Lower leg skin (tissue), 3 donors: ENCODE results near the gene RGS13.

Source experiments
- POLR2A ChIP-seq, 2 donors: fragments of 450-650 bp; IDR thresholded peaks; one replicate each; pipeline ENCODE4 v1.6.1; 2016 to 2017; ENCODE audit warnings: antibody characterized with exemption in 2 of 2, mild to moderate bottlenecking in 1 of 2, moderate library complexity in 1 of 2
- TF ChIP-seq, protein P1 (sequence below), 3 donors: fragments of 450-650 bp; IDR thresholded peaks; one replicate each; pipeline ENCODE4 v1.5.1; 2016; ENCODE audit warnings: antibody characterized with exemption in 3 of 3, mild to moderate bottlenecking in 3 of 3, moderate library complexity in 2 of 3

DNA sequence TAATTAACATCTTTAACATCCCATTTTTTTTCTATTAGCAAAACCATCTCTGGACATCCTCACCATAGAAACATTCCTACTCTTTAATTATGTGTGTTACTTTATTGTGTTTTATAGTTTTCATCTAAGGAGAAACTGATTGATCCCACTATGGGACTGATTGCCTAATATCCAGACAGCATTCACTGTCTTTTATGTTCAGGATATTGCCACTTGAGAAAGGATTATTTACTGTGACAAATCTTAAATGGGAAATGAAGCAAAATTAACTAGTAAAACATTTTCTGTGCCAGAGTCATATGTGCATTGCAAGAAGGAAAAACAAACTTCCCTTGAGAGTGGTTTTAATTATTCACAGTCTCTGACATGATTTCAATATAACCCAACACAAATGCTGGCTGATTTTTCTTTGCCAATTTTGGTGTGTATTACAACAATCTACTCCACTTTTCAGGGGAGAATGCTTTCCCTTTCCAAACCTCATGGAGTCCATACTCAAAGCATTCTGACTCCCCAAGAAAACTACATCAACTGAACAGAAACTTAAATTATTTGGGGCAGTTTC is 15.8 kb upstream of the RGS13 start:
- TF ChIP-seq, protein P1, sequence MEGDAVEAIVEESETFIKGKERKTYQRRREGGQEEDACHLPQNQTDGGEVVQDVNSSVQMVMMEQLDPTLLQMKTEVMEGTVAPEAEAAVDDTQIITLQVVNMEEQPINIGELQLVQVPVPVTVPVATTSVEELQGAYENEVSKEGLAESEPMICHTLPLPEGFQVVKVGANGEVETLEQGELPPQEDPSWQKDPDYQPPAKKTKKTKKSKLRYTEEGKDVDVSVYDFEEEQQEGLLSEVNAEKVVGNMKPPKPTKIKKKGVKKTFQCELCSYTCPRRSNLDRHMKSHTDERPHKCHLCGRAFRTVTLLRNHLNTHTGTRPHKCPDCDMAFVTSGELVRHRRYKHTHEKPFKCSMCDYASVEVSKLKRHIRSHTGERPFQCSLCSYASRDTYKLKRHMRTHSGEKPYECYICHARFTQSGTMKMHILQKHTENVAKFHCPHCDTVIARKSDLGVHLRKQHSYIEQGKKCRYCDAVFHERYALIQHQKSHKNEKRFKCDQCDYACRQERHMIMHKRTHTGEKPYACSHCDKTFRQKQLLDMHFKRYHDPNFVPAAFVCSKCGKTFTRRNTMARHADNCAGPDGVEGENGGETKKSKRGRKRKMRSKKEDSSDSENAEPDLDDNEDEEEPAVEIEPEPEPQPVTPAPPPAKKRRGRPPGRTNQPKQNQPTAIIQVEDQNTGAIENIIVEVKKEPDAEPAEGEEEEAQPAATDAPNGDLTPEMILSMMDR (IDR thresholded peaks at IDR 0.05) = no peak
- no peak for TF ChIP-seq POLR2A (IDR thresholded peaks at IDR 0.05)
